ENCODE results near the gene SLC34A1.
A peak's percentile ranks its signal among the peaks of the same experiment; 100 is the strongest.

Gene SLC34A1

DNA sequence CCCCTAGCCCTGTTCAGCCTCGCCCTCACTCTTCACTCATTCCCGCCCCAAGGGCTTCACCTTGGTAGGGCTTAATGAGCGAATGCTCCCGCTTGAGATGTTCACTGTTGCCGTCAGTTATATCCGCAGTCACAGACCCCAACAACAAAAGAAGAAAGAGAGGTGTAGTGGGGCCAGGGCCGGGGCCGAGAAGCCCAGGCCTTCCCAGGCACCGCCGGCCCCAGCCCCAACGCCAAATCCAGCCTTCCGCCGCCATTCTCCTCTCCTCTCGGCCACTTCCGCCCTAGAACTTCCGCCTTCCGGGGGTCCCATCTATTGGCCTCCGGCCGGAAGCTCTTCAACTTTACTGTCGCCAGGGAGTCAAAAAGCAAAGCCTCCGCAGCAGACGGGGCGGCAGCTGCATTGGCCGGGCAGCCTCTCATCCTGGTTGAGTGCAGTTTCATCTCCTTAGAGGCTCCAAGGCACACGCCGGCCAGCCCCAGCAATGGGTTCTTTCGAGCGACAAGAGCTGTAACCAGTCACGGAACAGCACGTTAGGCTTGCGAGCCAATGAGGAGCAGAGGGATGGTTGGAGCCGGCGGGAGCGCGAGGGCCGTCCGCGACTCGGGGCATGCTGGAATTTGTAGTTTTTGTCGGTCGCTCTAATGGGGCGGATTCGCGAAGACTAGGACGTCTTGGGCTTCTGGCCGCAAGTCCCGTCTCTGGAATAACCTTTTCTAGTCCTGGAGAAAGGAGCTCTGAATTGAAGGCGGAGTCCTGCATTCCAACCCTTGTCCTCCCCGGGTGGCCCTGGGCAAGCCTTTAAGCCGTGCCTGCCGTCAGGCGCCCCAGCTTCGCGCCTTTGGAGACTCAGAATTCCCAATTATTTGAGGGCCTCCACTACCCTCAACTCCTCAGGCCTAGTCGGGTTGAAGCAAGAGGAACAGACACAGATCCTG lies 32.6 kb upstream of the SLC34A1 start, which contains the start of gene LMAN2 (continued):
- TF ChIP-seq, protein P1, sequence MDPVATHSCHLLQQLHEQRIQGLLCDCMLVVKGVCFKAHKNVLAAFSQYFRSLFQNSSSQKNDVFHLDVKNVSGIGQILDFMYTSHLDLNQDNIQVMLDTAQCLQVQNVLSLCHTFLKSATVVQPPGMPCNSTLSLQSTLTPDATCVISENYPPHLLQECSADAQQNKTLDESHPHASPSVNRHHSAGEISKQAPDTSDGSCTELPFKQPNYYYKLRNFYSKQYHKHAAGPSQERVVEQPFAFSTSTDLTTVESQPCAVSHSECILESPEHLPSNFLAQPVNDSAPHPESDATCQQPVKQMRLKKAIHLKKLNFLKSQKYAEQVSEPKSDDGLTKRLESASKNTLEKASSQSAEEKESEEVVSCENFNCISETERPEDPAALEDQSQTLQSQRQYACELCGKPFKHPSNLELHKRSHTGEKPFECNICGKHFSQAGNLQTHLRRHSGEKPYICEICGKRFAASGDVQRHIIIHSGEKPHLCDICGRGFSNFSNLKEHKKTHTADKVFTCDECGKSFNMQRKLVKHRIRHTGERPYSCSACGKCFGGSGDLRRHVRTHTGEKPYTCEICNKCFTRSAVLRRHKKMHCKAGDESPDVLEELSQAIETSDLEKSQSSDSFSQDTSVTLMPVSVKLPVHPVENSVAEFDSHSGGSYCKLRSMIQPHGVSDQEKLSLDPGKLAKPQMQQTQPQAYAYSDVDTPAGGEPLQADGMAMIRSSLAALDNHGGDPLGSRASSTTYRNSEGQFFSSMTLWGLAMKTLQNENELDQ (tag by site-specific recombination; IDR thresholded peaks at IDR 0.05; ENCODE audit: low read depth): no peak
- no peak for TF ChIP-seq ZBTB21 (tag by site-specific recombination; IDR thresholded peaks at IDR 0.05)

DNA sequence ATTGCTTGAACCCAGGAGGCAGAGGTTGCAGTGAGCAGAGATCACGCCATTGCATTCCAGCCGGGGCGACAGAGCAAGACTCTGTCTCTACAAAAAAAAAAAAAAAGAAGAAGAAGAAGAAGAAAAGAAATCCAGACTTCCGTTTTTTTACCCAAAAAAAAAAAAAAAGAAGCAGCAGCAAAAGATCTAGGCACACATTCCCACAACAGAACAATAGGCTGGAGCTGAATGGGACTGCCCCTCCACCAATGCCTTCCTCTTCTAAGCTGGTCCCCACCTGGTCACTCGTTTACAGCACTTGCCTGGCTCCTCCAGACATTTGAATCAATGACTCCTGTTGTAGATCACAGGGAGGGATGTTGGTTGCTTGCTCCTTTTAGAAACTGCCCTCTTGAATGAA lies 31.1 kb upstream of the SLC34A1 start:
- no peak overlapping the region for H3K27ac ChIP-seq (ENCODE audit: extremely low read depth, low read depth, low read length)
- H3K36me3 ChIP-seq (ENCODE audit: control insufficient read depth in 2 of 2, insufficient read depth in 1 of 2, low read length in 2 of 2): peaks cover 0 to 12% of the 10 kb centered on the region in 2 experiments; a peak in 2 of 3 replicates
- CTCF ChIA-PET: interaction anchor here (0.7 to 3.2 kb wide), 4 partner anchors 17 to 250 kb away, joined by 3 to 26 read pairs (median 3); no protein-coding TSS in a partner anchor
- peaks cover 17% of the 10 kb centered on the region; the same call in 1 of the 2 replicates for H3K4me1 ChIP-seq (ENCODE audit: control insufficient read depth, insufficient read depth, low read length)
- no peak overlapping the region for H3K4me3 ChIP-seq (ENCODE audit: low read depth, low read length)
- POLR2A ChIA-PET: interaction anchor here (0.6 to 2.1 kb wide), 6 partner anchors 10 to 326 kb away, joined by 3 to 7 read pairs (median 4); no protein-coding TSS in a partner anchor
- TF ChIP-seq, protein P2, sequence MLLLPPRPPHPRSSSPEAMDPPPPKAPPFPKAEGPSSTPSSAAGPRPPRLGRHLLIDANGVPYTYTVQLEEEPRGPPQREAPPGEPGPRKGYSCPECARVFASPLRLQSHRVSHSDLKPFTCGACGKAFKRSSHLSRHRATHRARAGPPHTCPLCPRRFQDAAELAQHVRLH (tag by site-specific recombination; IDR thresholded peaks at IDR 0.05): no peak
- no peak for TF ChIP-seq ZNF658 (tag by site-specific recombination; IDR thresholded peaks at IDR 0.05)
- TF ChIP-seq ZSCAN16 (tag by site-specific recombination; IDR thresholded peaks at IDR 0.05): no peak
- no peak for TF ChIP-seq ZNF138 (tag by site-specific recombination; IDR thresholded peaks at IDR 0.05; ENCODE audit: borderline replicate concordance)
- TF ChIP-seq ZNF585B (tag by site-specific recombination; IDR thresholded peaks at IDR 0.05): no peak
- no peak for TF ChIP-seq ZNF274 (IDR thresholded peaks at IDR 0.05; ENCODE audit: low read length)
- TF ChIP-seq ZNF274 (tag by site-specific recombination; IDR thresholded peaks at IDR 0.05; ENCODE audit: borderline replicate concordance): no peak
- no peaks in the 10 kb centered on the region for H3K9me3 ChIP-seq (ENCODE audit: control insufficient read depth, insufficient read depth, low read depth, low read length)

DNA sequence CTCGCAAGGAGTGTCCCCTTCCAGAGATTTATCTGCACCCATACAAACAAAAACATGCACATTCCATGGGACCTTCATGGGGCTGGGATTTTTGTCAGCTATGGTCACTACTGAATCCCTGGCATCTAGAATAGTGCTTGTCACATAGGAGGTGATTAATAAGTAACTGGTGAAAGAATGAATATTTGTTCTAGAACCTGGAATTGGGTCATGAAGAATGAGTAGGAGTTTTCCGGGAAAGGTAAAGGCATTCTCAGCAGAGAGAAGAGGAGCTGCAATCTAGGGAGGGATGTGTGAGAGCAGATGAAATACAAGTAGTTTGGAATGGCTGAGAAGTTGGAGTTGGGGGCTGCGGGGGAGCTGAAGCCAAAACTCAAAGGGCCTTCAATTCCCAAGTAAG lies 30.0 kb upstream of the SLC34A1 start:
- CTCF ChIA-PET: interaction anchor here (0.7 kb wide), 1 partner anchor 71 kb away, joined by 3 read pairs; no protein-coding TSS in a partner anchor
- Histone ChIP-seq H3K4me3 (ENCODE audit: low read depth, low read length) (no peak overlapping the region), H3K27ac (ENCODE audit: extremely low read depth, low read depth, low read length) (no peak overlapping the region)

DNA sequence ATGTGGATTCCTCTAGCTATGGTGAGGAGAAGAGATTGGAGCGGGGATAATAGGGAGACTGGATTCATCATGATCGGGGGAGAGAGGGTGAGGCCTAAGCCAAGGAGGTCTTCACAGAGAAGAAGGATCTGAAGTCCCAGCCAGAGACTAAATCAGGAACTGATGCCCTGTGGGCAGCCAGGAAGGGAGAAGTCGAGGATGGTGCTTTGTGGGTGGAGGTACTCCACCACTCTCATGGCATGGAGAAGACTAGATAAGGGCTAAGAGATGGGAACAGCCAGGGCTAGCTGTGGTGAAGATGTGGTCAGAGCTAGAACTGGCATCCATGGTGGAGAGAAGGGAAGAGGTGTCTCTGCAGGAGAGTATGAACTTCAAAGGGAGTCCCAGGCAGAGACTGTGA lies 29.5 kb upstream of the SLC34A1 start:
- ChIA-PET POLR2A (interaction anchor here (0.7 kb wide), 1 partner anchor 16 kb away, joined by 3 read pairs; no protein-coding TSS in a partner anchor), CTCF (no interaction called here)
- peaks cover 10% of the 10 kb centered on the region; the same call in 1 of the 2 replicates for H3K4me1 ChIP-seq (ENCODE audit: control insufficient read depth, insufficient read depth, low read length)
- H3K27ac ChIP-seq (ENCODE audit: extremely low read depth, low read depth, low read length): no peak overlapping the region
- peaks cover 0 to 7% of the 10 kb centered on the region in 2 experiments; a peak in 1 of 3 replicates for H3K36me3 ChIP-seq (ENCODE audit: control insufficient read depth in 2 of 2, insufficient read depth in 1 of 2, low read length in 2 of 2)
- no peak overlapping the region for H3K4me3 ChIP-seq (ENCODE audit: low read depth, low read length)
- H3K9me3 ChIP-seq (ENCODE audit: control insufficient read depth, insufficient read depth, low read depth, low read length): no peaks in the 10 kb centered on the region
- TF ChIP-seq SP7 (tag by site-specific recombination; IDR thresholded peaks at IDR 0.05) (no peak), OVOL3 (tag by site-specific recombination; IDR thresholded peaks at IDR 0.05) (no peak), ZNF610 (tag by site-specific recombination; IDR thresholded peaks at IDR 0.05; ENCODE audit: borderline replicate concordance) (no peak), ZNF19 (tag by site-specific recombination; IDR thresholded peaks at IDR 0.05; ENCODE audit: low read depth) (no peak), ZFP37 (tag by site-specific recombination; IDR thresholded peaks at IDR 0.05) (no peak)
- TF ChIP-seq, protein P3, sequence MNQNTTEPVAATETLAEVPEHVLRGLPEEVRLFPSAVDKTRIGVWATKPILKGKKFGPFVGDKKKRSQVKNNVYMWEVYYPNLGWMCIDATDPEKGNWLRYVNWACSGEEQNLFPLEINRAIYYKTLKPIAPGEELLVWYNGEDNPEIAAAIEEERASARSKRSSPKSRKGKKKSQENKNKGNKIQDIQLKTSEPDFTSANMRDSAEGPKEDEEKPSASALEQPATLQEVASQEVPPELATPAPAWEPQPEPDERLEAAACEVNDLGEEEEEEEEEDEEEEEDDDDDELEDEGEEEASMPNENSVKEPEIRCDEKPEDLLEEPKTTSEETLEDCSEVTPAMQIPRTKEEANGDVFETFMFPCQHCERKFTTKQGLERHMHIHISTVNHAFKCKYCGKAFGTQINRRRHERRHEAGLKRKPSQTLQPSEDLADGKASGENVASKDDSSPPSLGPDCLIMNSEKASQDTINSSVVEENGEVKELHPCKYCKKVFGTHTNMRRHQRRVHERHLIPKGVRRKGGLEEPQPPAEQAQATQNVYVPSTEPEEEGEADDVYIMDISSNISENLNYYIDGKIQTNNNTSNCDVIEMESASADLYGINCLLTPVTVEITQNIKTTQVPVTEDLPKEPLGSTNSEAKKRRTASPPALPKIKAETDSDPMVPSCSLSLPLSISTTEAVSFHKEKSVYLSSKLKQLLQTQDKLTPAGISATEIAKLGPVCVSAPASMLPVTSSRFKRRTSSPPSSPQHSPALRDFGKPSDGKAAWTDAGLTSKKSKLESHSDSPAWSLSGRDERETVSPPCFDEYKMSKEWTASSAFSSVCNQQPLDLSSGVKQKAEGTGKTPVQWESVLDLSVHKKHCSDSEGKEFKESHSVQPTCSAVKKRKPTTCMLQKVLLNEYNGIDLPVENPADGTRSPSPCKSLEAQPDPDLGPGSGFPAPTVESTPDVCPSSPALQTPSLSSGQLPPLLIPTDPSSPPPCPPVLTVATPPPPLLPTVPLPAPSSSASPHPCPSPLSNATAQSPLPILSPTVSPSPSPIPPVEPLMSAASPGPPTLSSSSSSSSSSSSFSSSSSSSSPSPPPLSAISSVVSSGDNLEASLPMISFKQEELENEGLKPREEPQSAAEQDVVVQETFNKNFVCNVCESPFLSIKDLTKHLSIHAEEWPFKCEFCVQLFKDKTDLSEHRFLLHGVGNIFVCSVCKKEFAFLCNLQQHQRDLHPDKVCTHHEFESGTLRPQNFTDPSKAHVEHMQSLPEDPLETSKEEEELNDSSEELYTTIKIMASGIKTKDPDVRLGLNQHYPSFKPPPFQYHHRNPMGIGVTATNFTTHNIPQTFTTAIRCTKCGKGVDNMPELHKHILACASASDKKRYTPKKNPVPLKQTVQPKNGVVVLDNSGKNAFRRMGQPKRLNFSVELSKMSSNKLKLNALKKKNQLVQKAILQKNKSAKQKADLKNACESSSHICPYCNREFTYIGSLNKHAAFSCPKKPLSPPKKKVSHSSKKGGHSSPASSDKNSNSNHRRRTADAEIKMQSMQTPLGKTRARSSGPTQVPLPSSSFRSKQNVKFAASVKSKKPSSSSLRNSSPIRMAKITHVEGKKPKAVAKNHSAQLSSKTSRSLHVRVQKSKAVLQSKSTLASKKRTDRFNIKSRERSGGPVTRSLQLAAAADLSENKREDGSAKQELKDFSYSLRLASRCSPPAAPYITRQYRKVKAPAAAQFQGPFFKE (tag by site-specific recombination; IDR thresholded peaks at IDR 0.05; ENCODE audit: borderline replicate concordance): no peak

More for the DNA sequence above, 30.0 kb upstream of the SLC34A1 start:
- peak; percentile 82 for TF ChIP-seq ZFP3 (tag by site-specific recombination; IDR thresholded peaks at IDR 0.05; ENCODE audit: low read depth)
- TF ChIP-seq, protein P4, sequence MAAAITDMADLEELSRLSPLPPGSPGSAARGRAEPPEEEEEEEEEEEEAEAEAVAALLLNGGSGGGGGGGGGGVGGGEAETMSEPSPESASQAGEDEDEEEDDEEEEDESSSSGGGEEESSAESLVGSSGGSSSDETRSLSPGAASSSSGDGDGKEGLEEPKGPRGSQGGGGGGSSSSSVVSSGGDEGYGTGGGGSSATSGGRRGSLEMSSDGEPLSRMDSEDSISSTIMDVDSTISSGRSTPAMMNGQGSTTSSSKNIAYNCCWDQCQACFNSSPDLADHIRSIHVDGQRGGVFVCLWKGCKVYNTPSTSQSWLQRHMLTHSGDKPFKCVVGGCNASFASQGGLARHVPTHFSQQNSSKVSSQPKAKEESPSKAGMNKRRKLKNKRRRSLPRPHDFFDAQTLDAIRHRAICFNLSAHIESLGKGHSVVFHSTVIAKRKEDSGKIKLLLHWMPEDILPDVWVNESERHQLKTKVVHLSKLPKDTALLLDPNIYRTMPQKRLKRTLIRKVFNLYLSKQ (tag by site-specific recombination; IDR thresholded peaks at IDR 0.05; ENCODE audit: borderline replicate concordance): no peak
- peaks cover 14% of the 10 kb centered on the region; the same call in 1 of the 2 replicates for H3K4me1 ChIP-seq (ENCODE audit: control insufficient read depth, insufficient read depth, low read length)
- POLR2A ChIA-PET: interaction anchor here (0.7 kb wide), 1 partner anchor 16 kb away, joined by 3 read pairs; no protein-coding TSS in a partner anchor
- no peaks in the 10 kb centered on the region for H3K9me3 ChIP-seq (ENCODE audit: control insufficient read depth, insufficient read depth, low read depth, low read length)
- H3K36me3 ChIP-seq (ENCODE audit: control insufficient read depth in 2 of 2, insufficient read depth in 1 of 2, low read length in 2 of 2): peaks cover 0 to 11% of the 10 kb centered on the region in 2 experiments; a peak in 1 of 3 replicates

All from HEK293 (cell line).